GM12878 (cell line): Measurements from ENCODE around the gene ASTL. TPM values are rescaled to one million over a fixed set of nuclear protein-coding genes. Genes with fewer than 3 reads are reported as not detected.
A peak's percentile ranks its signal among the peaks of the same experiment; 100 is the strongest.

ENCODE experiments used
- BRCA1 ChIP-seq: IDR thresholded peaks from 2 replicates; pipeline ENCODE4 v1.6.1; 2011; ENCODE audit warnings: low read depth, low read length, improper control_type of control experiment
- CBX5 ChIP-seq: sonication (generic); IDR thresholded peaks from 2 replicates; pipeline ENCODE4 v1.6.1; 2016; ENCODE audit warnings: low read depth, moderate library complexity, mild to moderate bottlenecking, inconsistent platforms
- CHD4 ChIP-seq: fragments of 200-600 bp; sonication (generic); IDR thresholded peaks from 2 replicates; pipeline ENCODE4 v1.6.1; 2016; ENCODE audit warnings: mild to moderate bottlenecking
- EED ChIP-seq: sonication (generic); IDR thresholded peaks from 2 replicates; pipeline ENCODE4 v1.6.1; 2016; ENCODE audit warnings: antibody characterized with exemption, low read depth
- EZH2 ChIP-seq: IDR thresholded peaks from 2 replicates; pipeline ENCODE4 v1.6.1; 2012; ENCODE audit warnings: low read depth, mild to moderate bottlenecking, control low read depth, inconsistent platforms, low read length, borderline replicate concordance; ENCODE audit not compliant: control insufficient read depth
- FOXM1 ChIP-seq: IDR thresholded peaks from 2 replicates; pipeline ENCODE4 v1.6.1; 2012; ENCODE audit warnings: low read depth, mild to moderate bottlenecking, inconsistent platforms, low read length, moderate library complexity
- KDM1A ChIP-seq: fragments of 200-600 bp; sonication (generic); IDR thresholded peaks from 2 replicates; pipeline ENCODE4 v1.6.1; 2016; ENCODE audit warnings: borderline replicate concordance
- MTA3 ChIP-seq: IDR thresholded peaks from 2 replicates; pipeline ENCODE4 v1.6.1; 2012; ENCODE audit warnings: low read length, inconsistent platforms, borderline replicate concordance
- NBN ChIP-seq: fragments of 450-650 bp; IDR thresholded peaks from 2 replicates; pipeline ENCODE4 v1.6.1; 2016
- NFYB ChIP-seq: IDR thresholded peaks from 2 replicates; pipeline ENCODE4 v1.6.1; 2011; ENCODE audit warnings: low read depth, mild to moderate bottlenecking, low read length, improper control_type of control experiment, moderate library complexity; ENCODE audit not compliant: insufficient read depth
- POLR2AphosphoS2 ChIP-seq: IDR thresholded peaks from 2 replicates; pipeline ENCODE4 v1.6.1; 2011; ENCODE audit warnings: low read depth, mild to moderate bottlenecking, low read length, improper control_type of control experiment, moderate library complexity
- SMAD1 ChIP-seq: fragments of 450-650 bp; IDR thresholded peaks from 2 replicates; pipeline ENCODE4 v1.6.1; 2018; ENCODE audit warnings: mild to moderate bottlenecking, low read depth; ENCODE audit not compliant: partially characterized antibody
- SP1 ChIP-seq: IDR thresholded peaks from one replicate; pipeline ENCODE4 v1.6.1; 2011; ENCODE audit warnings: low read depth, low read length
- SREBF2 ChIP-seq: IDR thresholded peaks from 2 replicates; pipeline ENCODE4 v1.6.1; 2012; ENCODE audit warnings: mild to moderate bottlenecking, low read length
- STAT3 ChIP-seq: IDR thresholded peaks from 2 replicates; pipeline ENCODE4 v1.6.1; 2011; ENCODE audit warnings: low read depth, low read length, improper control_type of control experiment
- TCF12 ChIP-seq: IDR thresholded peaks from 2 replicates; pipeline ENCODE4 v1.6.1; 2011; ENCODE audit warnings: low read depth, mild to moderate bottlenecking, low read length
- ZNF207 ChIP-seq: fragments of 450-650 bp; IDR thresholded peaks from 2 replicates; pipeline ENCODE4 v1.6.1; 2014; ENCODE audit warnings: antibody characterized with exemption, mild to moderate bottlenecking, borderline replicate concordance
- ZNF274 ChIP-seq: IDR thresholded peaks from one replicate; pipeline ENCODE4 v1.8.0; 2011; ENCODE audit not compliant: insufficient read length, insufficient read depth
- ZNF622 ChIP-seq: fragments of 450-650 bp; IDR thresholded peaks from 2 replicates; pipeline ENCODE4 v1.6.1; 2017; ENCODE audit warnings: mild to moderate bottlenecking, inconsistent platforms
- ZZZ3 ChIP-seq: IDR thresholded peaks from 2 replicates; pipeline ENCODE4 v1.6.1; 2011; ENCODE audit warnings: low read depth; ENCODE audit not compliant: control insufficient read depth, insufficient read length
- polyA plus RNA-seq, 11 experiments: library from polyadenylated mRNA; depleted of rRNA in 4 of 11; unstranded in 6 of 11; stranded (reverse) in 5 of 11; fragments of >200 nt; fragmentation: Nextera tagmentation in 4 of 11; fragmentation: Illumina TruSeq in 1 of 11; extraction: Ambion mirVana in 4 of 11; extraction: Trizol in 1 of 11; gene quantifications; 1 replicate in 1 of 11; 2 replicates in 10 of 11; pipeline versions ENCODE4 v1.2.1 to v1.2.3, GENCODE V29; 2011 to 2016; ENCODE audit warnings: inconsistent platforms in 2 of 11, missing spikeins in 2 of 11, low read depth in 1 of 11
- total RNA-seq, 4 experiments: library from RNA; depleted of rRNA in 3 of 4; stranded (reverse); fragments of >200 nt in 3 of 4; fragmentation: Illumina TruSeq in 1 of 4; extraction: Trizol in 1 of 4; gene quantifications; 2 replicates each; pipeline versions ENCODE4 v1.2.1 to v1.2.3, GENCODE V29; 2013 to 2021
- TF ChIP-seq, protein P1 (sequence below): fragments of 450-650 bp; IDR thresholded peaks from 2 replicates; pipeline ENCODE4 v1.6.1; 2018; ENCODE audit warnings: mild to moderate bottlenecking, low read depth, moderate library complexity; ENCODE audit not compliant: partially characterized antibody
- TF ChIP-seq, protein P2 (sequence below): IDR thresholded peaks from 2 replicates; pipeline ENCODE4 v1.6.1; 2012; ENCODE audit warnings: low read depth, low read length, improper control_type of control experiment
- TF ChIP-seq, protein P3 (sequence below): fragments of 450-650 bp; IDR thresholded peaks from 2 replicates; pipeline ENCODE4 v1.6.1; 2018; ENCODE audit warnings: borderline replicate concordance, mild to moderate bottlenecking; ENCODE audit not compliant: partially characterized antibody
- TF ChIP-seq, protein P4 (sequence below): IDR thresholded peaks from 2 replicates; pipeline ENCODE4 v1.6.1; 2011; ENCODE audit warnings: borderline replicate concordance, low read depth, mild to moderate bottlenecking, moderate library complexity, low read length; ENCODE audit not compliant: insufficient read depth, poor library complexity, severe bottlenecking

Gene ASTL
- total and polyA plus RNA-seq, 10 of the 15 experiments (the other 5 are each of a cell fraction or from before 2014, with no cell fraction given): 0.18 to 1.0 (median 0.38) TPM; not detected in 4

DNA sequence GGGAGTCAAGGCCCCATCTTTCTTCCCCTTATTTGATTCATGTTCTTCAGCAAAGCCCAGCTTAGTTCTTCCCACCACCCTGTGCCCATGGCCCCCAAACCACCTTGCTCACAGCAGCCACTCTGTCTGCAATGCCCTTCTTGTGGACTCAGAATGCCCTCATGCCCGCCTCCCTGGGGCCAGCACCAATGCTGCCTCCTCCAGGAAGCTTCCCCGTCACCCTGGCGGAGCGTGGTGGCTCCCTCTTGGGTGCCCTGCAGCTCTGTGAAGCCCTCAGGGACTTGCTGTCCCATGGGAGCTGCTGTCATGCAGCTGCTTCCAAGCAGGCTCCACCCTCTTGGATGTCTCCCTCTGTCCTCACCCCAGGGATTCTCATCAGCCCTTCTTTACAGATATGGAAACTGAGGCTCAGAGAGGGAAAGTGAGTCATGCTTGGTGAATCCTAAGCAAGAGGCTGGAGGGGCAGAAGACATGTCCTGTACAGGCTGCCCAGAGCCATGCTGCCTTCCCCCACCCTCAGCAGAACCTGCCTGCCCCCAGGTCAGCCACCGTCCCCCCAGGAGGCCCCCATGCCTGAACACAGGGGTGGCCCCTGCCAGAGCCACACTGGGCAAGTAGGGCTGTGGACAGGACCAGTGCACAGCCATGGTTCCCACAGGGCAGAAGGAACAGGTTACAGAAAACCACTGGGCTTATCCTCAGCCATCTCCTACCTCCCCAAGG lies 18.8 kb upstream of the ASTL start (continued):
- TF ChIP-seq, protein P1, sequence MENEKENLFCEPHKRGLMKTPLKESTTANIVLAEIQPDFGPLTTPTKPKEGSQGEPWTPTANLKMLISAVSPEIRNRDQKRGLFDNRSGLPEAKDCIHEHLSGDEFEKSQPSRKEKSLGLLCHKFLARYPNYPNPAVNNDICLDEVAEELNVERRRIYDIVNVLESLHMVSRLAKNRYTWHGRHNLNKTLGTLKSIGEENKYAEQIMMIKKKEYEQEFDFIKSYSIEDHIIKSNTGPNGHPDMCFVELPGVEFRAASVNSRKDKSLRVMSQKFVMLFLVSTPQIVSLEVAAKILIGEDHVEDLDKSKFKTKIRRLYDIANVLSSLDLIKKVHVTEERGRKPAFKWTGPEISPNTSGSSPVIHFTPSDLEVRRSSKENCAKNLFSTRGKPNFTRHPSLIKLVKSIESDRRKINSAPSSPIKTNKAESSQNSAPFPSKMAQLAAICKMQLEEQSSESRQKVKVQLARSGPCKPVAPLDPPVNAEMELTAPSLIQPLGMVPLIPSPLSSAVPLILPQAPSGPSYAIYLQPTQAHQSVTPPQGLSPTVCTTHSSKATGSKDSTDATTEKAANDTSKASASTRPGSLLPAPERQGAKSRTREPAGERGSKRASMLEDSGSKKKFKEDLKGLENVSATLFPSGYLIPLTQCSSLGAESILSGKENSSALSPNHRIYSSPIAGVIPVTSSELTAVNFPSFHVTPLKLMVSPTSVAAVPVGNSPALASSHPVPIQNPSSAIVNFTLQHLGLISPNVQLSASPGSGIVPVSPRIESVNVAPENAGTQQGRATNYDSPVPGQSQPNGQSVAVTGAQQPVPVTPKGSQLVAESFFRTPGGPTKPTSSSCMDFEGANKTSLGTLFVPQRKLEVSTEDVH: no peak
- TF ChIP-seq, protein P2, sequence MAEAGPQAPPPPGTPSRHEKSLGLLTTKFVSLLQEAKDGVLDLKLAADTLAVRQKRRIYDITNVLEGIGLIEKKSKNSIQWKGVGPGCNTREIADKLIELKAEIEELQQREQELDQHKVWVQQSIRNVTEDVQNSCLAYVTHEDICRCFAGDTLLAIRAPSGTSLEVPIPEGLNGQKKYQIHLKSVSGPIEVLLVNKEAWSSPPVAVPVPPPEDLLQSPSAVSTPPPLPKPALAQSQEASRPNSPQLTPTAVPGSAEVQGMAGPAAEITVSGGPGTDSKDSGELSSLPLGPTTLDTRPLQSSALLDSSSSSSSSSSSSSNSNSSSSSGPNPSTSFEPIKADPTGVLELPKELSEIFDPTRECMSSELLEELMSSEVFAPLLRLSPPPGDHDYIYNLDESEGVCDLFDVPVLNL: no peak
- TF ChIP-seq MTA3 (no peak), ZNF207 (peak; percentile 59; the same call in 1 of the 2 replicates), POLR2AphosphoS2 (0 out of 2 replicates have a peak, but pooled peaks have one; percentile 48), ZZZ3 (no peak), ZNF274 (no peak), BRCA1 (no peak), EZH2 (no peak), ZNF622 (no peak), SREBF2 (no peak), EED (no peak; the same call in 1 of the 2 replicates), TCF12 (peak; percentile 95), STAT3 (peak; percentile 23; the same call in 1 of the 2 replicates), NBN (peak; percentile 66), SMAD1 (peak; percentile 54), FOXM1 (no peak), SP1 (no peak), KDM1A (no peak), CHD4 (no peak), CBX5 (no peak), NFYB (no peak)
- TF ChIP-seq, protein P3, sequence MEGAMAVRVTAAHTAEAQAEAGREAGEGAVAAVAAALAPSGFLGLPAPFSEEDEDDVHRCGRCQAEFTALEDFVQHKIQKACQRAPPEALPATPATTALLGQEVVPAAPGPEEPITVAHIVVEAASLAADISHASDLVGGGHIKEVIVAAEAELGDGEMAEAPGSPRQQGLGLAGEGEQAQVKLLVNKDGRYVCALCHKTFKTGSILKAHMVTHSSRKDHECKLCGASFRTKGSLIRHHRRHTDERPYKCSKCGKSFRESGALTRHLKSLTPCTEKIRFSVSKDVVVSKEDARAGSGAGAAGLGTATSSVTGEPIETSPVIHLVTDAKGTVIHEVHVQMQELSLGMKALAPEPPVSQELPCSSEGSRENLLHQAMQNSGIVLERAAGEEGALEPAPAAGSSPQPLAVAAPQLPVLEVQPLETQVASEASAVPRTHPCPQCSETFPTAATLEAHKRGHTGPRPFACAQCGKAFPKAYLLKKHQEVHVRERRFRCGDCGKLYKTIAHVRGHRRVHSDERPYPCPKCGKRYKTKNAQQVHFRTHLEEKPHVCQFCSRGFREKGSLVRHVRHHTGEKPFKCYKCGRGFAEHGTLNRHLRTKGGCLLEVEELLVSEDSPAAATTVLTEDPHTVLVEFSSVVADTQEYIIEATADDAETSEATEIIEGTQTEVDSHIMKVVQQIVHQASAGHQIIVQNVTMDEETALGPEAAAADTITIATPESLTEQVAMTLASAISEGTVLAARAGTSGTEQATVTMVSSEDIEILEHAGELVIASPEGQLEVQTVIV: no peak
- TF ChIP-seq, protein P4, sequence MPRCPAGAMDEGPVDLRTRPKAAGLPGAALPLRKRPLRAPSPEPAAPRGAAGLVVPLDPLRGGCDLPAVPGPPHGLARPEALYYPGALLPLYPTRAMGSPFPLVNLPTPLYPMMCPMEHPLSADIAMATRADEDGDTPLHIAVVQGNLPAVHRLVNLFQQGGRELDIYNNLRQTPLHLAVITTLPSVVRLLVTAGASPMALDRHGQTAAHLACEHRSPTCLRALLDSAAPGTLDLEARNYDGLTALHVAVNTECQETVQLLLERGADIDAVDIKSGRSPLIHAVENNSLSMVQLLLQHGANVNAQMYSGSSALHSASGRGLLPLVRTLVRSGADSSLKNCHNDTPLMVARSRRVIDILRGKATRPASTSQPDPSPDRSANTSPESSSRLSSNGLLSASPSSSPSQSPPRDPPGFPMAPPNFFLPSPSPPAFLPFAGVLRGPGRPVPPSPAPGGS: peak; percentile 81
